Renal pelvis (tissue), 4 donors: ENCODE results near the gene TGFBR3. TPM values are rescaled to one million over a fixed set of nuclear protein-coding genes. Genes with fewer than 3 reads are reported as not detected.

Experiments used
- DNase-seq: peaks from one replicate; pipeline ENCODE4 v3.0.0-alpha.2; 2013
- polyA plus RNA-seq, 3 donors: library from polyadenylated mRNA; unstranded; fragments of 120-200 nt; gene quantifications; one replicate each; pipeline ENCODE4 v1.2.1, GENCODE V29; 2013; ENCODE audit not compliant: insufficient read length in 3 of 3

TGFBR3 gene
- polyA plus RNA-seq, 3 donors: 95.6 to 116 (median 110) TPM

DNA sequence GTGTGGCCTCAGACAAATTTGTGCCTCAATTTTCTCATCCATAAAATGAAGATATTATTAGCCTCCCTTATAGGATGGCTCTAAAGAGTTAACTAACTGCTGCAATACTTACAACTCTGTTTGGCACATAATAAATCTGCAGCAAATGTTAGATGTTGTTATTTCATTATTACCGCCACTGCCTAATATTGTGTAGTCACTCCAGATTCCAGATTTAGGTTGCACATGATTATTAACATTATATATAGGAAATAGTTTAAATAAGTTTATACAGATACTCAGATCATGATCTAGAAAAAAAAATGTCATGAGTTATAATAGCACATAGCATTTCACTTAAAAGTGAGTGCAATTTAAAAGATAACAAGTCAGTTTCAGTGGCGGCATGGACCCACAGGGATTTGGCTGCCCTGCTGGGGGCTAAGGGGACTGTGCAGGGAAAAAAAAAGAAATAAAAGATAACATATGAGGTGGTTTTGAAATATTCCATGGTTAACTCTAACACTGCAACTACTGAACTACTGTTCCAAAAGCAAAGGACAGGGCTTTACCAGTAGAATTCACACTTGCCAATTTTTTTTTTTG, 170.4 kb downstream of the TGFBR3 start:
- no peak for DNase-seq

DNA sequence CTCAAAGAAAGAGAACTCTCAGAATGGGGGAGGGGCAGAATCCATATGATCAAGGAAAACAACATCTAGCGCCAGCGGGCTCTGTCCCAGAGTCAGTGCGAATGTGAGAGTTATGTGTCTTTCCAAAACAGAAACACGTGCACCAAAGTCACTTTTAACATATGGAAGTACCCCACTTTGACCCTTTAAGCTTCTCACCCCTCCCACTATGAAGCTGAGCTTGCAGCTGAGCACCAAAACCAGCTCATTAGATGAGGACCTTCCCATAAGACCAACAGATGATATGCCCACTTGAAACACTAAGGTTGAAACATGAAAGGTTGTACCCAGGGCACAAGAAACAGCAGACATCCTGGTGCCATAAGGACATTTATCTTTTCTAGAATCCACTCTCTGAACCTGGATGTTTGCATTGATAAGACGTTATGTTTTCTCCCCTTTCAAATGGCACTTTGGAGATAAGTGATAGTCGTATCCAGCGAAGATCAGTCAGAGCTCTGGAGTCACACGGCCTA, 171.0 kb downstream of the TGFBR3 start:
- no peak for DNase-seq

DNA sequence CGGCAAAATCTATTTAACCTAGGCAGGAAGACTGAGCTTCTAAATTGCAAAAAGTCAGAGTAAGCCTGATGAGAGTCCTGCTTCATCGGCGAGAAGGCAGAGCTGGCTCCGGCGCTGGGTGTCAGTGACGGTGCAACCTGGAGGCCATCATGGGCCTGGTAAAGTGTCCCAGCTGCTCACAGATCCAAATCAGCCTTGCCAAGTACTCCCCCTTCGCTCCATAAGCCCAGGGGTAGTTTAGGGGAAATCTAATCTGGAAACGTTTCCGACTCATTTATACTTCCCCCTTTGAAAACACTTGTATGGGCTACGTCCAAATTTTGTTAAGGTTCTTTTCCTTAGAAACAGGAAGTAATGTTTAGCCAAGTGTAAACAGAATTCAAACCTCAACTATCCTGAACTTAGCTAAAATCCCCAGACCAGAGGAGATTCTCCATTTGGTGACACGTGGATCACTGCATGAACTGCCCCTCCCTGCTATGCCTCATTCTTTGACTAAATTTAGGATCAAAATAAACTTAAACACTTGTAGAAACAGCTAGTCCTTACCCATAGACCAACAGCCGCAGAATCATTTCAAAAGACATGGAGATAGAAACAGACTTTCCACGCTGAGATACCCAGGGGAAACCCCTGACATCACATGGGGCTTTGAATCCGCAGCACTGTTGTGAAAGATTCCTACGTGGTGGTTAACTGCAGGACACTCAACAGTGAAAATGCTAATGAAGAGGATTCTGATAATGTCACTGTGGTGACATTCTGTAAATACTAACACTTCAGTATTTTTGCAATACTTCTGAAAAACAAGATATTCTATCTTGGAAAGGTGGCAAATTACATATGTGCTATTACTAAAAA, 172.7 kb downstream of the TGFBR3 start:
- no peak for DNase-seq

- DNase-seq: no peak
Observed at GRCh38 chr1:91712393-91712792, 173.6 kb downstream of the TGFBR3 start.

DNA sequence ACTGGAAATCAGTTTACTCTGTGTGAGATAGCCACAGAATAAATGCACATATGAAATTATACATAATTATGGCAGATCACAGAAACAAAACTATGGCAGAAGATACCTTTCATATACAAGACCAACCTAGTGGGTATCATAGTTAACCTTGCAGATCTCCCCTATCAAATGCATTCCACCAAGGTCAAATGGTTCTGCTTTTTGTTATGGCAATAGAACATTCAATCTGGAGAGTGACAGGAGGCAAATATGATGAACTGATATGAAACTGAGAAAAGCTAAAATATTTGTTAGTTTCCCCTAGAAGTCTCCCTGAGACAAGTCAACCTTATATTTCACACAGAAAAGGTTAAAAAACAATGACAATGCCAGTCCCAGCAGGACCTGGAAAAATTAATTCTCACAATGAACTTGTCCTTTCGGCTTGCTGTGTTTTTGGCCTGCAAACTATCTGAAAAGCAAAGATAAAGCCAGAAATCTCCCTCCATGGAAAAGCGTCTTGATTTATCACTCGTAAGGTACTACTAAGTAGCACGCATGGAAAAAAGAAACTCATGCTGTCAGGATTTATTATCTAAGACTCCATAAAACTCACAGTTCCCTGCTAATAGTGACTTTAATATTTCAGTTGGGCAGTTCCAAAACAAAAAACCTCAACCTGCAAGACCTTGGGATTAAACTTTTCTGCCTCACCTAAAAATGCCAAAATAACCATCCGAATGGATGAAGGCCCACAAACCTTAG, 174.3 kb downstream of the TGFBR3 start:
- DNase-seq: no peak

GRCh38 chr1:91710261-91710660, 175.7 kb downstream of the TGFBR3 start:
- no peak for DNase-seq

GRCh38 chr1:91708691-91709090, 177.3 kb downstream of the TGFBR3 start:
- DNase-seq: no peak

- DNase-seq: no peak
Observed at GRCh38 chr1:91707890-91708218, 178.1 kb downstream of the TGFBR3 start.

DNA sequence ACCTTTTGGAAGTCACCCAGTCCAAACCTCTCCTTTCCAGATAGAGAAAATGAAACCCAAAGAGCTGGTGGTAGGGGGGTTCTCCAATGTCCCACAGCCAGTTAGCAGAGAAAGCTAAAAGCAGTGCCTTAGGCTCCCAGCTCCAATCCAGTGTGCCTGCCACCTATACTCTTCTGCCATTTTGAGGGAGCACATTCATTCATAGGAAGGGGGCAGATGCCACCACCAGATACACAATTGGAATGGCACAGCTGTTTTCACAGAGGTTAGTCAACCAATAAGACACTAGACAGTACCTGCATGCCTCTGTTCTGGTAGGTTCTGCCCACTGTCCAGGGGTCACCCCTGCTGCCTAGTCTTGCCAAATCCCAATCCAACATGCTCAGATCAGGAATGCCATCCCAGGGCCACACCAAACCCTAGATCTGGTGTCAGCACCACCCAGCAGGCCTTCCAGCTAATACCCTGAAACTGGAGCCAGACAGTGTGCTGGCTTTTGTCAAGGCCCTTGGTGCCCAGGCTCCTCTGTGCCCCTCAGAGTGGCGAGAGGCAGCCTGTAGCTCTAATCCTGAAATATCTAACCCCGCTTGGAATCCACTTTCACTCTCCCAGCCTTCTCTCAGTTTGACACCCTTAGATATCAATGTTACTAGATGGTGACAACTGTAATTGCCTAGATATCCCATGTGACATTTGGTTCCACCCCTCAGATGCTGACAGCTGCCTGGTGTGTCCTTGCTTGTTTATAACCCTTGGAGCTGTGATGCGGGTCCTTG, 178.6 kb downstream of the TGFBR3 start:
- no peak for DNase-seq

GRCh38 chr1:91706140-91706957, 179.6 kb downstream of the TGFBR3 start:
- DNase-seq: no peak

- no peak for DNase-seq
Observed at GRCh38 chr1:91704746-91705145, 181.2 kb downstream of the TGFBR3 start.

- DNase-seq: no peak
Observed at GRCh38 chr1:91703095-91703494, 182.9 kb downstream of the TGFBR3 start.

DNA sequence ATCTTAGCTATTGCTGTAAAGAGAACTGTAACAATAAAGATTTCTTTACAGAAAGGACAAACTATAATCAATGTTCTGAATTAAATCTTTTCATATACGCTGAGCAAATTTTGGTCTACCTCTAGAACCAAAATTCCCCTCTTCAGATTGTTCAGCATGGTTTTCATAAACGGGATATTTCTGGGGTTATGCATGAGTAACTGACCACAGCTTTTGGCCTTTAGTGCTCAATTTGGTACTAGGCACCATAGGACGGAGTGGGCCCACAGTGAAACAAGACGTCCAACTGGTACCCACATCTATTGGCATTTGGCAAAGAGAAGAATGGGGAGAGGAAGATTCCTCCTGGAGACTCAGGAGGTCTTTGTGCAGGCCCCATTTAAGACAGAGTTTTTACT, 184.5 kb downstream of the TGFBR3 start:
- DNase-seq: no peak

GRCh38 chr1:91700771-91701471, 185.0 kb downstream of the TGFBR3 start:
- no peak for DNase-seq

DNA sequence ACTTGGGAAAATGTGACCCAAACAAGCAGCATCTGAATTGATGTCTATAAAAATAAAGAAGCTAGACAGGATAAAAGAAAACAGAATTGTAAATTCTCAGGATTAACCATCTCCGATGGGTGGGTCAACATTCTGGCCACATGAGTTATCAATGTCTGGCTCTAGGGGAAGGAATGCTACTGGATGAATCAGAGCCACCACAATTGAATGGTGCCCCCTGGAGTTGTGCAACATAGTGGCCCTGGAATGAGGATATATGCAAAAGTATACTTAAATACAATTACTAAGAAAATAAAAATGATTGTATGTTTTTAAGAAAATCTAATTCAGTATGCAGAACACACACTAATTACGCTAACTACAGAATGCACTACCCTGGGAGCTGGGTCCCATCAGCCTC, 185.6 kb downstream of the TGFBR3 start:
- DNase-seq: no peak

- DNase-seq: no peak
Observed at GRCh38 chr1:91699339-91699974, 186.5 kb downstream of the TGFBR3 start.

DNA sequence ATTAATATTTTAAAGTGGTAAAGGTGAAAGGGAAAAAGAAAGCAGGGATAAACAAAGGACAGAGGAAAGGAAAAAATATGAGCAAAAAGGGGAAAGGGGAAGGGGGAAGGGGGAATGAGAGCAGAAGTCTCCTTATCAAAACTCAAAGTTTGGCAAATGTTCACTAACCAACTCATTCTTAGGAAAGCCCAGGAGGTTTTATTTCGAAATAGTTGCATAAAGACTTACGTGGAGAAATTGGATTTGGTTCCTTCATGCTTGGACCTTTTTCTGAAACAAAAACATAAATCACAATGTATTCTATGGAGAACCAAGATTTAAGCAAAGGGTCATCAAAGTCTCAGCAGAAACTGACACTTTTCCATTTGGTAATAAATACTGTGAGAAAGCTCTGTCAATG, 188.1 kb downstream of the TGFBR3 start:
- no peak for DNase-seq

- no peak for DNase-seq
Observed at GRCh38 chr1:91697416-91697815, 188.5 kb downstream of the TGFBR3 start.

- no peak for DNase-seq
Observed at GRCh38 chr1:91696321-91696720, 189.6 kb downstream of the TGFBR3 start.

- no peak for DNase-seq
Observed at GRCh38 chr1:91693557-91693956, 192.4 kb downstream of the TGFBR3 start.
